Tibial artery (tissue), 4 donors: ENCODE data around the gene ZSCAN30.
"Not testable (repeated sequence)": the region's sequence is repeated elsewhere in the genome, so short reads cannot be mapped to it uniquely, and the experiment has no call there.

ENCODE experiments used
- DNase-seq, 2 donors: peaks; one replicate each; pipeline ENCODE4 v3.0.0-alpha.2; 2019
- H3K27ac ChIP-seq, 2 donors: fragments of 200-600 bp; sonication (generic) in 1 of 2; 1 replicate in 1 of 2; 2 replicates in 1 of 2; pipeline ENCODE4 v1.5.1; 2018 to 2019; ENCODE audit warnings: mild to moderate bottlenecking in 1 of 2
- H3K27me3 ChIP-seq, 2 donors: fragments of 200-600 bp; sonication (generic) in 1 of 2; one replicate each; pipeline versions ENCODE4 v1.5.1 to v1.6.0; 2016 to 2019
- H3K36me3 ChIP-seq, 3 donors: fragments of 200-600 bp; sonication (generic) in 2 of 3; one replicate each; pipeline ENCODE4 v1.5.1; 2016 to 2019; ENCODE audit warnings: mild to moderate bottlenecking in 2 of 3
- H3K4me1 ChIP-seq, 4 donors: fragments of 200-600 bp; sonication (generic) in 2 of 4; 1 replicate in 3 of 4; 2 replicates in 1 of 4; pipeline ENCODE4 v1.5.1; 2016 to 2019
- H3K4me3 ChIP-seq, 2 donors: fragments of 200-600 bp; sonication (generic) in 1 of 2; 1 replicate in 1 of 2; 2 replicates in 1 of 2; pipeline ENCODE4 v1.5.1; 2018 to 2019; ENCODE audit warnings: mild to moderate bottlenecking in 2 of 2
- H3K9me3 ChIP-seq, 3 donors: fragments of 200-600 bp; sonication (generic) in 1 of 3; one replicate each; pipeline ENCODE4 v1.5.1; 2016 to 2019
- intact Hi-C: fragments of 100-400 bp; cut with DNase I; formaldehyde crosslinking; loops from one replicate; pipeline ENCODE4 v1.15.0; 2023; ENCODE audit warnings: low total_unique reads
- TF ChIP-seq, protein P1 (sequence below), 2 experiments: fragments of 200-600 bp in 1 of 2; fragments of 450-650 bp in 1 of 2; IDR thresholded peaks; one replicate each; pipeline ENCODE4 v1.5.1; 2017 to 2019; ENCODE audit warnings: antibody characterized with exemption in 2 of 2, mild to moderate bottlenecking in 1 of 2, moderate library complexity in 1 of 2

ZSCAN30 gene

DNA sequence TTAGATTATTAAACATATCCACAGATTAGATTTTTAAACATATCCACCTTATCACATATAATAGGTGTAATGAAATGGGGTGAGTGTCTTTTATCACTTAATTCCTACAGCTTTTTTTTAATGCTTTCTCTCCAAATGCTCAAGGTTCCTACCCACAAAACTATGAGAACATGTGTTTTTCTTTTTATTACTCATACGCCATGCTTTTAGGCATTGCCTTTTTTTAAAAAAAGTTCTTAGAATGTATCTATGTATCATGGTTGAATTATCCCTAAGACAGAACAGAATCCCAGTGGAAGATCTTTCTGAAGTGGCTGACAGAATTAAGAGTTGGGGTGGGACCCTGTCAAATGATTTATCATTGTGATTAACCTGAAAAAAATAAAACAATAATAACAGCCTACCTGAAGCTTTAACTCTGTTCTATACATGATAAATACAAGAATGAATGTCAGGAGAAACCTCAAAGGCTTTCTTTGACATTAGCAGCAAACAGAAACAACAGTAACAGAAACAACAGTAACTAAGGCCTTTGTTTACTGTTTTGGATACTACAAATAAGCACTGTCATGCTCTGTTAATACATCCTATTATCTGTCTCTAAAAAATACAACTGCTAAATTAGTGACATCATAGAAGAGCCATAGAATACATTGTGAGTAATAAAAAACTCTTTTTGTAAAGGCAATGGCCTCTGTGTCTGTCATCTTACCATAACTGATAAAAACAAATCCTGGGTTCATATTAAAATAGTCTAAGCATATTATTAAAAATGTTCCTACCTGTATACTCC, 53.3 kb downstream of the ZSCAN30 start:
- Histone ChIP-seq H3K4me1 (peaks cover 0 to 4% (median 2%) of the 10 kb centered on the region in 4 donors), H3K27me3 (no peaks in the 10 kb centered on the region), H3K36me3 (no peaks in the 10 kb centered on the region), H3K4me3 (no peak overlapping the region), H3K27ac (no peak overlapping the region), H3K9me3 (no peaks in the 10 kb centered on the region)
- intact Hi-C loops: no loop called here
- DNase-seq: no peak
- TF ChIP-seq, protein P1, sequence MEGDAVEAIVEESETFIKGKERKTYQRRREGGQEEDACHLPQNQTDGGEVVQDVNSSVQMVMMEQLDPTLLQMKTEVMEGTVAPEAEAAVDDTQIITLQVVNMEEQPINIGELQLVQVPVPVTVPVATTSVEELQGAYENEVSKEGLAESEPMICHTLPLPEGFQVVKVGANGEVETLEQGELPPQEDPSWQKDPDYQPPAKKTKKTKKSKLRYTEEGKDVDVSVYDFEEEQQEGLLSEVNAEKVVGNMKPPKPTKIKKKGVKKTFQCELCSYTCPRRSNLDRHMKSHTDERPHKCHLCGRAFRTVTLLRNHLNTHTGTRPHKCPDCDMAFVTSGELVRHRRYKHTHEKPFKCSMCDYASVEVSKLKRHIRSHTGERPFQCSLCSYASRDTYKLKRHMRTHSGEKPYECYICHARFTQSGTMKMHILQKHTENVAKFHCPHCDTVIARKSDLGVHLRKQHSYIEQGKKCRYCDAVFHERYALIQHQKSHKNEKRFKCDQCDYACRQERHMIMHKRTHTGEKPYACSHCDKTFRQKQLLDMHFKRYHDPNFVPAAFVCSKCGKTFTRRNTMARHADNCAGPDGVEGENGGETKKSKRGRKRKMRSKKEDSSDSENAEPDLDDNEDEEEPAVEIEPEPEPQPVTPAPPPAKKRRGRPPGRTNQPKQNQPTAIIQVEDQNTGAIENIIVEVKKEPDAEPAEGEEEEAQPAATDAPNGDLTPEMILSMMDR (IDR thresholded peaks at IDR 0.05): no peak

DNA sequence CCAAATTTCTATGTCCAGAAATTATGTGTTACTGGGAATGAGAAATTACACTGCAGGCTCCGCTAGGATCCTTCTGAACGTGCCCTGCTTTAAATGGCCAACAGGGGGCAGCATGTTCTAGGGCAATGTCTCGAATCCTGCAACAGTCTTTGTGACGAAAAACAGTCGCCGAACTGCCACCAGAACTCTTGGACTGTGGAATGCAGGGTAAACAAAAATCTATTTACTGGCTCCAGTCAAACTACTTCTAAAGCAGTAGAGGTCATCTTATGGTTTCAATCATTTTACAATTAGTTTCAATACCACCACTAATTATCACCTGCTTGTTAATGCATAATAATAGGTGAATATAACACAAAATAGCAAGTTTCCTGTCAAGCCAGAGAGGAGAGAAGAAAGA, 59.0 kb downstream of the ZSCAN30 start:
- Histone ChIP-seq H3K27me3 (no peaks in the 10 kb centered on the region), H3K4me1 (peaks cover 0 to 4% (median 0%) of the 10 kb centered on the region in 4 donors), H3K27ac (no peak overlapping the region), H3K4me3 (peak overlapping the region in 1 of 2 donors; percentile 13), H3K9me3 (no peaks in the 10 kb centered on the region), H3K36me3 (no peaks in the 10 kb centered on the region)
- DNase-seq: peak; percentile 81 to 83
- TF ChIP-seq, protein P1 (IDR thresholded peaks at IDR 0.05): peak; percentile 75 to 88
- intact Hi-C loops: no loop called here

DNA sequence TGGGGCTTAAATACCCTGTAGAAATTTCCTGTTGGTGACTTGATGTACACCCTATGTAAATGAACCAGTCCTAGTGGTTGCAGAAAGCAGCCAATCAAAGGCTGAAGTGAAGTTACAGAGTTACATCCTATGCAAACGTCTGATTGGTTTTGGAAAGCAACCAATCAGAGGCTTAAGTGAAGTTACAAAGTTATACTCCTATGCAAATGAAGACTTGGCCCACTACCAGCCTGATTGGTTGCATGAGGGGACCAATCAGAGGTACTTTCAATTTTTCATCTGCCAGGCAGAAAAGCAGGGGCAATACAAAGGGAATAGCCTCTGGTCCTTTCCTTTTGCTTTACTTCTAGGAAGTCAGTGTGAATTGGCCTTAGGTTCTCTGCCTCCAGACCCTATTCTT, 62.8 kb downstream of the ZSCAN30 start:
- TF ChIP-seq, protein P1 (IDR thresholded peaks at IDR 0.05): no peak
- Histone ChIP-seq H3K36me3 (no peaks in the 10 kb centered on the region), H3K4me3 (no peak overlapping the region), H3K27ac (no peak overlapping the region), H3K9me3 (no peaks in the 10 kb centered on the region), H3K4me1 (peaks cover 0 to 4% (median 0%) of the 10 kb centered on the region in 4 donors), H3K27me3 (no peaks in the 10 kb centered on the region)
- intact Hi-C loops: loop anchor here (5.0 kb wide), 1 partner anchor 130 kb away; no protein-coding TSS in a partner anchor
- no peak for DNase-seq

DNA sequence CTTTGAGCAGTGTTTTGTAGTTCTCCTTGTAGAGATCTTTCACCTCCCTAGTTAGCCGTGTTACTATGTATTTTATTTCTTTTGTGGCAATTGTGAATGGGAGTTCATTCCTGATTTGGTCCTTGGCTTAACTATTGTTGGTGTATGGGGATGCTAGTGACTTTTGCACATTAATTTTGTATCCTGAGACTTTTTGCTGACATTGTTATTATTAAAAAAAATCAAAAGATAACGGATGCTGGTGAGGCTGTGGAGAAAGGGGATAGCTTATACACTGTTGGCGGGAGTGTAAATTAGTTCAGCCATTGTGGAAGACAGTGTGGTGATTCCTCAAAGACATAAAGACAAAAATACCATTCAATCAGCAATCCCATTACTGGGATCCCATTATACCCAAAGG, 66.2 kb downstream of the ZSCAN30 start:
- Histone ChIP-seq H3K27me3 (no peaks in the 10 kb centered on the region), H3K4me1 (no peaks in the 10 kb centered on the region), H3K27ac (no peak overlapping the region), H3K9me3 (no peaks in the 10 kb centered on the region), H3K4me3 (no peak overlapping the region), H3K36me3 (no peaks in the 10 kb centered on the region)
- TF ChIP-seq, protein P1 (IDR thresholded peaks at IDR 0.05): no peak
- no peak for DNase-seq
- intact Hi-C loops: no loop called here

DNA sequence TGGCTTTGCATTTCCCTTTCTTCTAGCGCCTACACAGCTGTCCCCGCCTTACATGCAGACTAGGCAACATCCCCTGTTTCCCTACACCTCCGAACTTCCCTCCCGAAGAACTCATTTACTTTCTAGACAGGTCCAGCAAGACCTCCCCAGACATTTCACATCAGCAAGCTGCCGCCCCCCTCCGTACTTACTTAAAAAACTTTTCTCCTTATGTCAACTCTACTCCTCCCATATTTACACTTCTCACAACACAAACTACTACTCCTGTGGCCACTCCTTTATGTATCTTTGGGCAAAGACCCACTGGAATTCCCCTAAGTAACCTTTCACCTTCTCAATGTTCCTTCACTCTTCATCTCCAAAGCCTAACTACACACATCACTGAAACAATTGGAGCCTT, 69.6 kb downstream of the ZSCAN30 start:
- intact Hi-C loops: no loop called here
- Histone ChIP-seq H3K9me3 (no peaks in the 10 kb centered on the region), H3K4me3 (no peak overlapping the region), H3K27me3 (no peaks in the 10 kb centered on the region), H3K4me1 (no peaks in the 10 kb centered on the region), H3K27ac (no peak overlapping the region), H3K36me3 (no peaks in the 10 kb centered on the region)
- TF ChIP-seq, protein P1 (IDR thresholded peaks at IDR 0.05): no peak
- DNase-seq: no peak

DNA sequence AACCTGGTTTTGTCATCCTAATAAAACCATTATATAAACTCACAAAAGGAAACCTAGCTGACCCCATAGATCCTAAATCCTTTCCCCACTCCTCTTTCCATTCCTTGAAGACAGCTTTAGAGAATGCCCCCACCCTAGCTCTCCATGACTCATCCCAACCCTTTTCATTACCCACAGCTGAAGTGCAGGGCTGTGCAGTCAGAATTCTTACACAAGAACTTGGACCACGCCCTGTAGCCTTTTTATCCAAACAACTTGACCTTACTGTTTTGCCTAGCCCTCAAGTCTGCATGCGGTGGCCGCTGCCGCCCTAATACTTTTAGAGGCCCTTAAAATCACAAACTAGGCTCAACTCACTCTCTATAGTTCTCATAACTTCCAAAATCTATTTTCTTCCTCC, 70.7 kb downstream of the ZSCAN30 start:
- H3K36me3 ChIP-seq, DNase-seq, H3K4me3 ChIP-seq, H3K27me3 ChIP-seq, intact Hi-C loops, H3K4me1 ChIP-seq, H3K27ac ChIP-seq, H3K9me3 ChIP-seq: not testable (repeated sequence)

DNA sequence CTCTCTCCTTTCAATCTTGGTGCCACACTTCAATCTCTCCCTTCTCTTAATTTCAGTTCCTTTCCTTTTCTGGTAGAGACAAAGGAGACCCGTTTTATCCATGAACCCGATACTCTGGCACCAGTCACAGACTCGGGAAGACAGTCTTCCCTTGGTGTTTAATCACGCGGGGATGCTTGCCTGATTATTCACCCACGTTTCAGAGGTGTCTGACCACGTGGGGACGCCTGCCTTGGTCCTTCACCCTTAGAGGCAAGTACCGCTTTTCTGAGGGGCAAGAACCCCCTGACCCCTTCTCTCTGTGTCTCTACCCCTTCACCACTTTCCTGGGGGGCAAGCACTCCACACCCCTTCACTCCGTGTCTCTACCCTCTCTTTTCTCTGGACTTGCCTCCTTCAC, 73.4 kb downstream of the ZSCAN30 start:
- intact Hi-C loops, H3K27ac ChIP-seq: not testable (repeated sequence)

More for the DNA sequence above, 73.4 kb downstream of the ZSCAN30 start:
- H3K27me3 ChIP-seq, H3K36me3 ChIP-seq, H3K4me3 ChIP-seq, H3K9me3 ChIP-seq, DNase-seq, H3K4me1 ChIP-seq: not testable (repeated sequence)
